BLaER1 treated with 17β-estradiol and CSF1 and Interleukin-3, amounts not matched to agents 10 nM and 100 nM (cell line): ENCODE measurements around the gene CPA5.

Experiments
- H3K27ac ChIP-seq, 11 experiments: shearing (Covaris generic); formaldehyde crosslinking; 2 replicates each; pipeline ENCODE4 v1.8.1; 2022
- H3K27me3 ChIP-seq, 11 experiments: shearing (Covaris generic); formaldehyde crosslinking; 2 replicates each; pipeline ENCODE4 v1.8.1; 2022
- H3K36me3 ChIP-seq, 11 experiments: shearing (Covaris generic); formaldehyde crosslinking; 2 replicates each; pipeline ENCODE4 v1.8.1; 2022
- H3K4me1 ChIP-seq, 10 experiments: shearing (Covaris generic); formaldehyde crosslinking; 2 replicates each; pipeline ENCODE4 v1.8.1; 2022
- H3K4me2 ChIP-seq, 11 experiments: shearing (Covaris generic); formaldehyde crosslinking; 2 replicates each; pipeline ENCODE4 v1.8.1; 2022
- H3K4me3 ChIP-seq, 10 experiments: shearing (Covaris generic); formaldehyde crosslinking; 2 replicates each; pipeline ENCODE4 v1.8.1; 2022
- H3K9ac ChIP-seq, 11 experiments: shearing (Covaris generic); formaldehyde crosslinking; 2 replicates each; pipeline ENCODE4 v1.8.1; 2022
- H3K9me3 ChIP-seq, 11 experiments: shearing (Covaris generic); formaldehyde crosslinking; replicated peaks in 1 of 11; 2 replicates each; pipeline ENCODE4 v1.8.1; 2022
- H4K20me1 ChIP-seq, 11 experiments: shearing (Covaris generic); formaldehyde crosslinking; 2 replicates each; pipeline ENCODE4 v1.8.1; 2022
- Cebpa-rat ChIP-seq, 11 experiments: shearing (Covaris generic); IDR thresholded peaks; 2 replicates each; pipeline ENCODE4 v1.8.1; 2022

CPA5 gene

DNA sequence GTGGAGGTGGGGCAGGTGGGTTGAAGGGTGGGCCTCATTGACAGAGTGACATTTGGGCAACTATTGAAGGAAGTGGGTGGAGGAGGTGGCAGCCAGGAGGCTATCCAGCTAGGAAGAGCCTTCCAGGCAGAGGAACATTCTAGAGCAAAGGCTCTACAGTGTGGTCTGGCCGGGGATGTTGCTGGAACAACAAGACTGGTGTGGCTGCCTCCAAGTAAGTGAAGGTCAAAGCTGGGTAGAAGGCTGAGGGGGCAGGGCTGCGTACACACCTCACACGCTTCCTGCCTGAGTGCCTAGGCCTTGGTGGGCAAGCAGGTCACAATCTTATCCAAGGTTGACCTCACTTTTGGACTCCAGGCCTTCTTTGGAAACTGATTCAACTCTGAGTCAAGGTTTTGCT lies 42.3 kb downstream of the CPA5 start:
- H4K20me1 ChIP-seq = no peaks in the 10 kb centered on the region
- H3K36me3 ChIP-seq = no peaks in the 10 kb centered on the region
- H3K9ac ChIP-seq = no peak overlapping the region
- H3K27me3 ChIP-seq = no peaks in the 10 kb centered on the region
- H3K4me2 ChIP-seq = peak overlapping the region in 6 of 11 experiments; percentile 3 to 33 (median 16); a peak in 7 of 22 replicates
- H3K27ac ChIP-seq = no peak overlapping the region
- H3K4me1 ChIP-seq = peaks cover 0 to 18% (median 6%) of the 10 kb centered on the region in 10 experiments; a peak in 9 of 20 replicates
- H3K9me3 ChIP-seq = peaks cover 0 to 13% (median 0%) of the 10 kb centered on the region in 11 experiments; a peak in 6 of 22 replicates
- TF ChIP-seq Cebpa-rat (IDR thresholded peaks at IDR 0.05) = no peak
- H3K4me3 ChIP-seq = no peak overlapping the region

DNA sequence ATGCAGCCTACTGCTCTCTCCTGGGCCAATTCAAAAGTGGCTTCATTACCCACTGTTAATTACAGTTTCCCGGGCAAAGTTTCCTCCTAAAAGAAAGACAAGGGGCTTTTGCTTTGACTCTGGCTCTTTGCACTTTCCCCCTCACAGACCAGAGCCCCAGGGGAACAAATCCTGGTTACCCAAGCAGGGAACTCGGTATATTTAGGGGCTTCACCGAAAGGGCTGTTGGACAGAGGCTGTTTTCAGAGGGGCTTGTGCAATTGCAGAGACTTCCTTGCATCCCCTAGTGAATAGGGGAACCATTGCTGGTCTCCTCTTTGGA lies 42.7 kb downstream of the CPA5 start:
- H3K4me1 ChIP-seq = peaks cover 0 to 18% (median 6%) of the 10 kb centered on the region in 10 experiments; a peak in 9 of 20 replicates
- TF ChIP-seq Cebpa-rat (IDR thresholded peaks at IDR 0.05) = no peak
- H3K9ac ChIP-seq = no peak overlapping the region
- peak overlapping the region in 6 of 11 experiments; percentile 3 to 33 (median 16); a peak in 6 of 22 replicates for H3K4me2 ChIP-seq
- no peak overlapping the region for H3K4me3 ChIP-seq
- no peaks in the 10 kb centered on the region for H4K20me1 ChIP-seq
- no peaks in the 10 kb centered on the region for H3K27me3 ChIP-seq
- no peak overlapping the region for H3K27ac ChIP-seq
- H3K9me3 ChIP-seq = peaks cover 0 to 13% (median 0%) of the 10 kb centered on the region in 11 experiments; a peak in 6 of 22 replicates
- no peaks in the 10 kb centered on the region for H3K36me3 ChIP-seq

DNA sequence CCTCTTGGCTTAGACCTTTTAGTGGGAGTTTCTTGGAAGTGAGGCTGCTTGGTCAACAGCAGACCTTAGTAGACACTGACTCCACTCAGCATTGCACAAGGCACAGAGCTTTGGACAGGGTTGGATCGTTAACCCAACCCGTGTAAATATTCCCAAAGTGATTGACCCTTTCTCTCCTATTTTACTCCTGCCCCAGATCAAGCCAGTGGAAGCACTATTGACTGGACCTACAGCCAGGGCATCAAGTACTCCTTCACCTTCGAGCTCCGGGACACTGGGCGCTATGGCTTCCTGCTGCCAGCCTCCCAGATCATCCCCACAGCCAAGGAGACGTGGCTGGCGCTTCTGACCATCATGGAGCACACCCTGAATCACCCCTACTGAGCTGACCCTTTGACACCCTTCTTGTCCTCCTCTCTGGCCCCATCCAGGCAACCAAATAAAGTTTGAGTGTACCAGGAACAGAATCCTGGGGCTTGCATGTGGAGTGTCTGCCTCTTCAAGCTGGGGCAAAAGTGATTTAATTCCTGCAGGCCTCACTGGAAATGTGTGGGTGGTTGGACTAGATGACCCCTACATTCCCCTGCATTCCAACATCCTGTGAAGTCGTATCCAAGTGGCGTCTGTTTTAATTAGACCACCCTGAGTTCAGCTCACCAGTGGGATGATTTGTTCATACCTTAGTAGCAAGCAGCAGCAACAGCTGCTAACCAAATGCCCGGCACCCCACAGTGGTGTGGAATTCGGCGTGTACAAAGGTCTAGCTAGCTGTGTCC lies 43.2 kb downstream of the CPA5 start:
- Histone ChIP-seq H3K27me3 (no peaks in the 10 kb centered on the region), H3K4me3 (no peak overlapping the region), H3K4me1 (peaks cover 0 to 18% (median 6%) of the 10 kb centered on the region in 10 experiments; a peak in 9 of 20 replicates), H4K20me1 (no peaks in the 10 kb centered on the region), H3K27ac (no peak overlapping the region), H3K9ac (no peak overlapping the region), H3K4me2 (peak overlapping the region in 5 of 11 experiments; percentile 3 to 33 (median 20); a peak in 6 of 22 replicates), H3K9me3 (peaks cover 0 to 13% (median 0%) of the 10 kb centered on the region in 11 experiments; a peak in 6 of 22 replicates), H3K36me3 (no peaks in the 10 kb centered on the region)
- TF ChIP-seq Cebpa-rat (IDR thresholded peaks at IDR 0.05) = no peak

DNA sequence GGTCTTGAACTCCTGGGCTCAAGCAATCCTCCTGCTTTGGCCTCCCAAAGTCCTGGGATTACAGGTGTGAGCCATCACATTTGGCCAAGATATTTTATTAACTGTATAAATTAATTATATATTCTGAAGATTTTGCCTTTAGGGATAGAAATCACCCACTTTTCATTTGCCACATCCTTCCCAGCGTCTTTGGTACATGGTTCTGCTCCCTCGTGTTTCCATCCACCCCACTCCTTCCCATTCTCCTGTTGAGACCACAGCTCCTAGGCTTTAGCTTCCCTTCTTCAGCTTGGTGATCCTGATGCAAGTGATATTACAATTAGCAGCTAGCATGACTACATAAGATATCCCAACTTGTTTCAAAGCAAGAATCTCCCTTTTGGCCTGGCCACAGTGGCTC lies 44.1 kb downstream of the CPA5 start:
- H3K4me1 ChIP-seq = peaks cover 3 to 25% (median 12%) of the 10 kb centered on the region in 10 experiments
- no peak overlapping the region for H3K4me3 ChIP-seq
- H3K36me3 ChIP-seq = no peaks in the 10 kb centered on the region
- no peak overlapping the region for H3K27ac ChIP-seq
- no peak overlapping the region for H3K9ac ChIP-seq
- H3K27me3 ChIP-seq = no peaks in the 10 kb centered on the region
- no peak for TF ChIP-seq Cebpa-rat (IDR thresholded peaks at IDR 0.05)
- H4K20me1 ChIP-seq = no peaks in the 10 kb centered on the region
- no peak overlapping the region for H3K4me2 ChIP-seq
- H3K9me3 ChIP-seq = peaks cover 0 to 13% (median 0%) of the 10 kb centered on the region in 11 experiments; a peak in 6 of 22 replicates

DNA sequence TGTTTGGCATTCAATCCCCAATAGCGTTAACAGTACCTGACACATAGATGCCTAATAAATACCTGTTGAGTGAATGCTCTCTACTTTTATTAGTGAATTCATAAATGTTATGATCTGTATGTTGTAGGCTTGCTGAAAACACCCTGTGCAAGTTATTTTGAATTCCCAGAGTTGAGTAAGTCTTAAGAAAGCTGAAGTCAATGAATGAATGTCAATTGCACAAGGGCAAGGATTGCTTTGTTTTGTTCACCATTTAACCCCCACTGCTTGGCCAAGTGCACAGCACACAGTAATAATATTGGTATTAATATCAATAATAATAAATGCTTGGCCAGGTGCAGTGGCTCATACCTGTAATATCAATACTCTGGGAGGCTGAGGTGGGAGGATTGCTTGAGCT lies 45.9 kb downstream of the CPA5 start:
- Histone ChIP-seq H3K9me3 (peaks cover 0 to 13% (median 0%) of the 10 kb centered on the region in 11 experiments; a peak in 5 of 22 replicates), H3K4me2 (no peak overlapping the region), H3K4me1 (peaks cover 14 to 32% (median 20%) of the 10 kb centered on the region in 10 experiments), H3K36me3 (no peaks in the 10 kb centered on the region), H3K9ac (no peak overlapping the region), H4K20me1 (no peaks in the 10 kb centered on the region), H3K27ac (no peak overlapping the region), H3K4me3 (no peak overlapping the region), H3K27me3 (no peaks in the 10 kb centered on the region)
- no peak for TF ChIP-seq Cebpa-rat (IDR thresholded peaks at IDR 0.05)

DNA sequence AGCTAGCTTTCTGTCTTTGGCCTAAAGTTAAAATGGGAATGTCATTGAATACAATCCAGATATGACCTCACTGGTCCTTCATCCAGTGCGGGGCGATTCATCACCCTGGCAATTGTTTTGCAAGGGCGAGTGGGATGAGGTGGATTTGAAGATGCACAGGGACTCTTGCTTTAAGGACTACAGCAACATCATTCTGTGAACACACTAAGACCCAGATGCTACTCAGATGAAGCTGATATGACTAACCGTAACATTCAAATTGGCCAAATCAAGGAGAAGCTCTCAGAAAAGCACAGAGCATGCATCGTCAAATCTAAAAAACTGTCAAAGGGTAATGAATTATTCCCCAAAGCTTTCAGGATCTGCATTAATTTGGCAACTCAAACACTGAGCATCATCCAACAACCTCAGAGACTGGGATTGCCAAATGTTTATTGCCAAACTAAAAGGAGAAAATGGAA lies 48.5 kb downstream of the CPA5 start:
- Histone ChIP-seq H3K4me3 (no peak overlapping the region), H3K27me3 (no peaks in the 10 kb centered on the region)

DNA sequence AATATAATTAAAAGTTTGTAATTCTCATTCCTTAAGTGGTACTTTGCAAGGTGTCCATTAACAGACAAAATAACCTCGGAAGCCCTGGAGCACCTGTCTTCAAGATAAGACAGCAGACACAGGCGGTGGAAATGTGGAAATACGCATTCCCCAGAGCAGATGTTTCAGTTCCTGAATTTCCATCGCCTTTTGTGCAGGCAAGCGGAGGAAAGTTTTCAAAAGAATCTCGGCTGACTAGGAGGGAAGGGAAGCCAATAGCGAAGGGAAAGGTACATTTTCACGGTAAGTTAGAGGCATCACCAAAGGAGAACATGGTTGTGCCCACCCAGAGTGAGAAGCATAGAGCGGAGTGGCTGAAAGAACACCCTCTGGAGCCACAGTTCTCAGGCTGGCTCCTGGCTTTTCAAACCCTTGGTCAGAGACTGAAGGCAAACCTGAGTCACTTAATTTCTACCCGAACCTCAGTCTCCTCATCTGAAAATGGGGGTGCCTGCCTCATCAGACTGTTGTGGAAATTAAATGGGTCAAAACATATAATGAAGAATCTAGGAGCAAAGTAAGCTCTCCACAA lies 49.3 kb downstream of the CPA5 start:
- Histone ChIP-seq H3K4me3 (no peak overlapping the region), H4K20me1 (no peaks in the 10 kb centered on the region), H3K36me3 (peaks cover 14 to 24% (median 17%) of the 10 kb centered on the region in 11 experiments; a peak in 19 of 22 replicates), H3K4me1 (peaks cover 15 to 23% (median 19%) of the 10 kb centered on the region in 10 experiments), H3K9me3 (peaks cover 0 to 2% (median 0%) of the 10 kb centered on the region in 11 experiments; a peak in 2 of 22 replicates), H3K27me3 (no peaks in the 10 kb centered on the region), H3K4me2 (peak overlapping the region; percentile 45 to 90 (median 70)), H3K9ac (peak overlapping the region in 1 of 11 experiments; percentile 19; a peak in 2 of 22 replicates), H3K27ac (peak overlapping the region in 1 of 11 experiments; percentile 2; a peak in 1 of 22 replicates)
- TF ChIP-seq Cebpa-rat (IDR thresholded peaks at IDR 0.05) = no peak

More for the DNA sequence above, 48.5 kb downstream of the CPA5 start:
- no peak overlapping the region for H3K9ac ChIP-seq
- H3K27ac ChIP-seq = no peak overlapping the region
- TF ChIP-seq Cebpa-rat (IDR thresholded peaks at IDR 0.05) = no peak
- peaks cover 7 to 17% (median 9%) of the 10 kb centered on the region in 11 experiments; a peak in 18 of 22 replicates for H3K36me3 ChIP-seq
- no peaks in the 10 kb centered on the region for H4K20me1 ChIP-seq
- peaks cover 0 to 10% (median 0%) of the 10 kb centered on the region in 11 experiments; a peak in 4 of 22 replicates for H3K9me3 ChIP-seq
- H3K4me2 ChIP-seq = peak overlapping the region in 10 of 11 experiments; percentile 45 to 90 (median 70); a peak in 16 of 22 replicates
- peaks cover 14 to 20% (median 17%) of the 10 kb centered on the region in 10 experiments for H3K4me1 ChIP-seq

DNA sequence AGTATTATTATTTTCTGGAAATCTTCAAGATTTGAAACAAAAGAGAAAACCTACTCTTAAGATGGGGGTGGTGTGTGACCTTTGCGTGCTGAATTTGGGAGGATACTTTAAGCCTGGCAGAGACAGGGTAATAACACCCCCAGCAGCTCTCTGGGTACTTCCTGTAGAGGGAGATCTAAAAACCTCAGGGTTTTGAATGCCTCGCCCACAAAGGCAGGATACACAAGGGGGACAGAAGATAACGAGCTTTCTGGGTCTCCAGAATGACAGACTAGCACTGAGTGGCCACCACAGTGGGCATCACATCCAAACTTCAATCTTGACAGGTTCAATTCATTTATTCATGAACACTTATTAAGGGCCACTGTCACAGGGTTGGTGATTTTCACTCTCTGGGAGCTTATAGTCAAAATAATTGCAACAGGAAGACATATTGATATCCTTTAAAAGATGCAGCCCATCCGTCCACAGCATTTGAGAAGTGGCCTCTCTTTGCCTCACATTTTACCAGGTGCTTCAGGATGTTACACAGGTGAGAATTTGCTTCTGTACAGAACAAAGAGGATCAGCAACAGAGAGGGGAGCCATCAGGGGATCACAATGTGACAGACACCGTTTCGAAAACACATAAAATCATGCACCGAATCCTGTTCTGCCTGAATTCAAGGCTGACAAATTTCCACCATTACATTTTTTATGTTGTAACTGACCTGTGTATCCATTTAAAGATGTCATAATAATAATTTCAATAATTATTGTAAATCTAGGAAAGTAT lies 50.0 kb downstream of the CPA5 start:
- Histone ChIP-seq H3K4me1 (peaks cover 15 to 27% (median 19%) of the 10 kb centered on the region in 10 experiments), H3K9ac (no peak overlapping the region; a peak in 1 of 22 replicates), H3K9me3 (no peaks in the 10 kb centered on the region), H4K20me1 (no peaks in the 10 kb centered on the region), H3K4me3 (no peak overlapping the region), H3K36me3 (peaks cover 14 to 31% (median 21%) of the 10 kb centered on the region in 11 experiments; a peak in 20 of 22 replicates), H3K4me2 (peak overlapping the region; percentile 45 to 90 (median 70)), H3K27me3 (no peaks in the 10 kb centered on the region), H3K27ac (peak overlapping the region in 1 of 11 experiments; percentile 2; a peak in 1 of 22 replicates)
- TF ChIP-seq Cebpa-rat (IDR thresholded peaks at IDR 0.05) = no peak
